Natural killer cell (primary cell): ENCODE results near the gene BACH2. TPM values are rescaled to one million over a fixed set of nuclear protein-coding genes. Genes with fewer than 3 reads are reported as not detected.

Source experiments
- ATAC-seq, 3 donors: fragments of 150-1000 bp in 2 of 3; fragments of 200-7000 bp in 1 of 3; cut with Tn5 transposase; 1 replicate in 1 of 3; 2 replicates in 2 of 3; pipeline ENCODE4 v1.10.0; 2021; ENCODE audit warnings: mild to moderate bottlenecking in 2 of 3, moderate library complexity in 2 of 3
- DNase-seq, 2 donors: peaks; one replicate each; pipeline versions ENCODE4 v3.0.0 to v3.0.0-alpha.2; 2013 to 2021; ENCODE audit warnings: mixed read lengths in 1 of 2
- H3K27ac ChIP-seq: one replicate; pipeline ENCODE4 v1.5.1; 2013; ENCODE audit warnings: mild to moderate bottlenecking, low read length
- H3K27me3 ChIP-seq: one replicate; pipeline ENCODE4 v1.6.1; 2013; ENCODE audit warnings: low read length; ENCODE audit not compliant: control insufficient read depth, insufficient read depth
- H3K36me3 ChIP-seq: one replicate; pipeline ENCODE4 v1.6.1; 2013; ENCODE audit warnings: low read length; ENCODE audit not compliant: control insufficient read depth, insufficient read depth
- H3K4me1 ChIP-seq: one replicate; pipeline ENCODE4 v1.6.1; 2013; ENCODE audit warnings: low read length; ENCODE audit not compliant: control insufficient read depth, insufficient read depth
- H3K4me3 ChIP-seq: one replicate; pipeline ENCODE4 v1.5.1; 2013; ENCODE audit warnings: low read length
- H3K9me3 ChIP-seq: one replicate; pipeline ENCODE4 v1.6.1; 2013; ENCODE audit warnings: low read length; ENCODE audit not compliant: control insufficient read depth, insufficient read depth
- H3K27ac Mint-ChIP-seq, 2 donors: one replicate each; pipeline ENCODE4 v1.8.0; 2022; ENCODE audit warnings: mild to moderate bottlenecking in 2 of 2, mixed read lengths in 2 of 2, moderate library complexity in 1 of 2
- H3K27me3 Mint-ChIP-seq, 2 donors: one replicate each; pipeline ENCODE4 v1.8.0; 2022; ENCODE audit warnings: low read depth in 2 of 2, mixed read lengths in 2 of 2
- H3K36me3 Mint-ChIP-seq: one replicate; pipeline ENCODE4 v1.8.0; 2022; ENCODE audit warnings: mixed read lengths
- H3K4me1 Mint-ChIP-seq, 2 donors: one replicate each; pipeline ENCODE4 v1.8.0; 2022; ENCODE audit warnings: mixed read lengths in 2 of 2
- H3K4me3 Mint-ChIP-seq: one replicate; pipeline ENCODE4 v1.8.0; 2022; ENCODE audit warnings: mild to moderate bottlenecking, moderate library complexity, mixed read lengths
- H3K9me3 Mint-ChIP-seq, 2 donors: one replicate each; pipeline ENCODE4 v1.8.0; 2022; ENCODE audit warnings: mixed read lengths in 2 of 2
- WGBS: methylation state at CpG from one replicate; pipeline ENCODE4 v1.1.7; 2013; ENCODE audit warnings: missing lambda C conversion rate; ENCODE audit not compliant: insufficient coverage; 5-methylcytosine and 5-hydroxymethylcytosine counted together
- intact Hi-C: fragments of 100-400 bp; cut with micrococcal nuclease; formaldehyde crosslinking; loops from one replicate; pipeline ENCODE4 v1.14.2; 2022
- total RNA-seq, 4 donors: library from RNA; stranded (reverse); fragments of 120-200 nt in 1 of 4; gene quantifications; one replicate each; pipeline versions ENCODE4 v1.2.3 to v1.2.4, GENCODE V29; 2013 to 2022
- TF ChIP-seq, protein P1 (sequence below): fragments of 200-600 bp; IDR thresholded peaks from one replicate; pipeline ENCODE4 v1.8.0; 2022; ENCODE audit warnings: antibody characterized with exemption

BACH2 gene
- total RNA-seq, 3 donors from 2014 or later (not counting 1 experiment from before 2014, with no cell fraction given): 32.1 to 37.8 (median 32.7) TPM

DNA sequence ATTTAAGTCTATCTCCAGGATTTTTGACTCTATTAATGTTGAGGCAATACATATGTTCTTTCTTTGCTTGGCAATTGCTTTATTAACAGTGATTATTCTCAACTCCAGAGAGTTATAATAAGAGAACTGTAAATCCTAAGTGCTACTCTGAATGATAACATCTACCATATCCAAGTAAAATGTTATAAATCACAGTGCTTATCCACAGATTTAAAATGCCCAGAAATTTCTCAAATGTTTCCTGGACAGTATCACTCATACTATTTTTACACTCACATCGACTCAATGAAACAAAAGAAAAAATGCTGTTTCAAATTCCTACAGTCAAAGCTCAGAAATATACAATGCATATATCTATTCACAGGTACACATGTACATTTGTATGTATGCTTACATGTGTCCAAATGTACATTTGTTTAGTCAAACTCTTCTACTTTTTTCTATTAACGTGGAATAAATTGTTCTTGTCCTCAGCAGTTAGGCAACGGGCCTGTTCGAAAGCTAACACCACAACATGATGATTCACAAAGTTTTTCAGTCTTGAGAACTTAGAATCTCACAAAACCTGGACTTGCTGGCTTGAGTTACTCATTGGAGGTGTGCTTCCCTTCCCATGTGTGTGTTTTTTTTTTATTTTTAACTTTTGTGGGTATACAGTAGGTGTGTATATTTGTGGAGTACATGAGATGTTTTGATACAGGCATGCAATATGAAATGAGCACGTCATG lies 209.4 kb downstream of the BACH2 start:
- H3K27me3 ChIP-seq: no peaks in the 10 kb centered on the region
- peaks cover 9% of the 10 kb centered on the region for H3K4me1 ChIP-seq
- Mint-ChIP-seq H3K27ac (no peak overlapping the region), H3K4me3 (no peak overlapping the region), H3K27me3 (peaks cover 0 to 10% of the 10 kb centered on the region in 2 donors), H3K4me1 (peaks cover 11 to 13% of the 10 kb centered on the region in 2 donors), H3K36me3 (no peaks in the 10 kb centered on the region), H3K9me3 (no peaks in the 10 kb centered on the region)
- DNase-seq (no peak), ATAC-seq (no peak)
- no peaks in the 10 kb centered on the region for H3K36me3 ChIP-seq
- TF ChIP-seq, protein P1, sequence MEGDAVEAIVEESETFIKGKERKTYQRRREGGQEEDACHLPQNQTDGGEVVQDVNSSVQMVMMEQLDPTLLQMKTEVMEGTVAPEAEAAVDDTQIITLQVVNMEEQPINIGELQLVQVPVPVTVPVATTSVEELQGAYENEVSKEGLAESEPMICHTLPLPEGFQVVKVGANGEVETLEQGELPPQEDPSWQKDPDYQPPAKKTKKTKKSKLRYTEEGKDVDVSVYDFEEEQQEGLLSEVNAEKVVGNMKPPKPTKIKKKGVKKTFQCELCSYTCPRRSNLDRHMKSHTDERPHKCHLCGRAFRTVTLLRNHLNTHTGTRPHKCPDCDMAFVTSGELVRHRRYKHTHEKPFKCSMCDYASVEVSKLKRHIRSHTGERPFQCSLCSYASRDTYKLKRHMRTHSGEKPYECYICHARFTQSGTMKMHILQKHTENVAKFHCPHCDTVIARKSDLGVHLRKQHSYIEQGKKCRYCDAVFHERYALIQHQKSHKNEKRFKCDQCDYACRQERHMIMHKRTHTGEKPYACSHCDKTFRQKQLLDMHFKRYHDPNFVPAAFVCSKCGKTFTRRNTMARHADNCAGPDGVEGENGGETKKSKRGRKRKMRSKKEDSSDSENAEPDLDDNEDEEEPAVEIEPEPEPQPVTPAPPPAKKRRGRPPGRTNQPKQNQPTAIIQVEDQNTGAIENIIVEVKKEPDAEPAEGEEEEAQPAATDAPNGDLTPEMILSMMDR: no peak
- H3K9me3 ChIP-seq: no peaks in the 10 kb centered on the region
- WGBS: 90% methylated on average over 4 of the region's 5 CpGs
- no peak overlapping the region for H3K27ac ChIP-seq
- no peak overlapping the region for H3K4me3 ChIP-seq
- intact Hi-C loops: no loop called here

- H3K27ac ChIP-seq: no peak overlapping the region
- peaks cover 16 to 20% of the 10 kb centered on the region in 2 donors for H3K4me1 Mint-ChIP-seq
- no peak overlapping the region for H3K4me3 Mint-ChIP-seq
- intact Hi-C loops: no loop called here
- 100% methylated on average over 6 of the region's 7 CpGs for WGBS
- no peaks in the 10 kb centered on the region for H3K36me3 Mint-ChIP-seq
- TF ChIP-seq, protein P1: no peak
- H3K4me3 ChIP-seq: no peak overlapping the region
- no peaks in the 10 kb centered on the region for H3K9me3 Mint-ChIP-seq
- H3K27me3 Mint-ChIP-seq: peaks cover 0 to 10% of the 10 kb centered on the region in 2 donors
- no peaks in the 10 kb centered on the region for H3K36me3 ChIP-seq
- H3K27ac Mint-ChIP-seq: no peak overlapping the region
- no peaks in the 10 kb centered on the region for H3K27me3 ChIP-seq
- peaks cover 9% of the 10 kb centered on the region for H3K4me1 ChIP-seq
- DNase-seq (no peak), ATAC-seq (no peak)
- no peaks in the 10 kb centered on the region for H3K9me3 ChIP-seq
Measured at GRCh38 chr6:90086517-90086916, 210.1 kb downstream of the BACH2 start.

GRCh38 chr6:90083891-90084290 lies 212.8 kb downstream of the BACH2 start:
- peak overlapping the region; percentile 64 to 76 for H3K27ac Mint-ChIP-seq

More at GRCh38 chr6:90083891-90084290, 212.8 kb downstream of the BACH2 start:
- 19% methylated on average over 3 of the region's 4 CpGs for WGBS
- no peaks in the 10 kb centered on the region for H3K27me3 ChIP-seq
- no peaks in the 10 kb centered on the region for H3K27me3 Mint-ChIP-seq
- H3K4me1 Mint-ChIP-seq: peaks cover 41 to 47% of the 10 kb centered on the region in 2 donors
- no peaks in the 10 kb centered on the region for H3K36me3 ChIP-seq
- ATAC-seq: peak in 2 of 3 donors; percentile 29 to 67
- H3K9me3 Mint-ChIP-seq: no peaks in the 10 kb centered on the region
- no peaks in the 10 kb centered on the region for H3K36me3 Mint-ChIP-seq
- no peak overlapping the region for H3K4me3 ChIP-seq
- DNase-seq: peak in 1 of 2 donors; percentile 72
- H3K27ac ChIP-seq: peak overlapping the region; percentile 53
- H3K9me3 ChIP-seq: no peaks in the 10 kb centered on the region
- H3K4me1 ChIP-seq: peaks cover 12% of the 10 kb centered on the region
- TF ChIP-seq, protein P1: no peak
- intact Hi-C loops: loop anchor here (5.0 kb wide), 5 partner anchors 93 to 393 kb away; partner anchors contain the start of gene BACH2
- H3K4me3 Mint-ChIP-seq: peak overlapping the region; percentile 79
